HG02870 (cell line): Measurements from ENCODE around the gene C19orf12.
A peak's percentile ranks its signal among the peaks of the same experiment; 100 is the strongest.

Experiments
- ATAC-seq: cut with Tn5 transposase; IDR thresholded peaks from one replicate; pipeline ENCODE4 v1.9.1; 2021; ENCODE audit warnings: mild to moderate bottlenecking, moderate library complexity; ENCODE audit not compliant: unreplicated experiment

The C19orf12 gene

DNA sequence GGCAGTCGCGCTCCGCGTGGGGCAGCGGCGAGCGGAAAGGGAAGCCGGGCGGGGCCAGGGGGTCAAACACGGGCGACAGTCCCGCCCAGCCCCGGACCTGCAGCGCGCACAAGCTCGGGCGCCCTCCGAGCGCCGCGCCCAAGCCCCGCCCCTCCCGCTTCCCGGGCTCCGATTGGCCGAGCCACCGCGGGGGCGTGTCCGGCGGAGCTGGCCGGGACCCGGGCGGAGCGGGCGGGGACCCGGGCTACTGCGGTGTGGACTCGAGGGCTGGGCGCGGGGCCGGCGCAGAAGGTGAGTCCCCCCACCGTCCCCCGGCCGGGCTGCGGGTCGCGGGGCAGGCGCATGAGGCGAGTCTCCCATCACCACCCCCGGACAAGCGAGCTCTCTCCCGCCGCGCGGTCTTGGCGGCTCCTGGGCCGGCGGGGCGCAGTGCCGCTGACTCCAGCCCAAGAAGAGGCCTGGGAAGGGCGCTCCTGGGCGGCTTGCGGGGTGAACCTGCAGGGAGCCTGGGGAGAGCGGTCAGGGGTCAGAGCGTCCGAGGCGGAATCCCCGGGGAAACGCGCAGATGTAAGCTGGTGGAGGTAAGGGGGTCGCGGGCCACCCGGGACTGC, 49.7 kb downstream of the C19orf12 start, which contains the start of gene PLEKHF1:
Gene PLEKHF1, plus strand, starts transcription at position 247 of the 611 bp plus-strand sequence. CDS start 8,379 bp downstream, outside the sequence.
- ATAC-seq, result peak; percentile 83

DNA sequence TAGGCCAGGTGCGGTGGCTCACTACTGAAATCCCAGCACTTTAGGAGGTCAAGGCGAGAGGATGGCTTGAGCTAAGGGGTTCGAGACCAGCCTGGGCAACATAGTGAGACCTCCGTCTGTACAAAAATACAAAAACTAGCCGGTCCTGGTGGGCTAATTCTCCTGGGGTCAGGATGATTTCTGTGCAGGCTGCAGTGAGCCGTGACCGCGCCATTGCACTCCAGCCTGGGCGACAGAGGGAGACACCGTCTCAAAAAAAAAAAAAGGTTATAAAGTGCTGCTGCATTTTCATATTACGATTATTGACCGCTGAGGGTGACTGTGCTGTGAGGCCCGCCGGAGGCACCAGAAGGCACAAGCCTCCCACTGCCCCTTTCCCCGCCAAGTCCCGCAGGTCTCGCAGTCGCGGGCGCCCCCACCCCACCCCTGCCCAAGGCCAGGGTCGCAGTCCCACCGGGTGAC, 50.3 kb downstream of the C19orf12 start:
- peak; percentile 30 for ATAC-seq

DNA sequence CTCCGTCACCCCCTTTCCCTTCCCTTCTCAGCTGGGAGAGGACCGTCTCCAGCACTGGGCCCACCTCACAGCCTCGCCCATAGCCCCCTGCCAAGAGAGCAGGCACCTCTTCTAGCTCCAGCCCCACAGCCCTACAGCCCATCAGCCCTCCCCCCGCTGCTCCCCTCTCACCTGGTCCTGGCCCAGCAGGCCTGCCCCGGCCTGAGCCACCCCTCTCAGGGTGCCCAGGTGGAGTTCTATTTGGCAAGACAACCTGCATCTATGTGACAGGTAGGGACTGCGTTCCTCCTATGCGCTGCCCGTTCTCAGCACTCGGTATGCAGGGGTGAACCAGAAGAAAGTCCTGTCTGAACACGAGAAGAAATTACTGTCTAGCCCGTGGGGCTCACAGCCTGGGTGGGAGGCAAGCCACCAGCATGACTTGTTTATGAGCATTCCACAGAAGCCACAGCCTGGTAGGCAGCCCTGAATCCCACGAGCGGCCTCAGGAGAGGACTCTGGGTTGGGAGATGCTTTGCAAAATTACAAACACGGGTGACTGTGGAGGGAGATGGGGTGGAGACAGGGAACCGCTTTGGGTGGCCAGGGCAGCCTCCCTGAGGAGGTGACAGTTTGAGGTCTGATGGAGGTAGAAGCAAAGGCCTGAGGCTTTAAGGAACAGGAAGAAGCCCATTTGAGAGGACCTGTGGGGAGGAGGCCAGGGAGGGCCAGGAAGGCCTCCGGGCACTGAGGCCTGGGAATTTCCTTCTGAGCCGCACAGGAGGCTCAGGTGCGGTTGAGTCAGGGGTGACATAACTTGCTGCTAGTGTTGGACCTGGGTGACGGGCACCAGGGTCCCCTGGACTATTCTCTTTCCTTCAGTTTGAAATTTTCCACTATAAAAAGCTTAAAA, 51.0 kb downstream of the C19orf12 start:
- ATAC-seq, result no peak

GRCh38 chr19:29662604-29663404, 52.3 kb downstream of the C19orf12 start:
- no peak for ATAC-seq

DNA sequence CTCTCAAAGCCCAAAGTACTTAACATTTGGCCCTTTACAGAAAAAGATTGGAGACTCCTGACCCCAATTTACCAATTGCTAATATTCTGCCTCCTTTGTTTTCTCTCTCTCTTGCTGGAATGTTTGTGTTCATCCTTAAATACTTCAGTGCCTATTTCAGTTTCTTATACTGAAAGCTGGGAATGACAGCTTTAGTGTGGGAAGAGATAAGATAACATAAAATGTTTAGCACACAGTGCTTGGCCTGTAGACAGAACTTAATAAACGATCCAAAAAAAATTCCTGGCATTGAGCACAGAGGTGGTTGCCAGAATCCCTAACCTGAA, 52.8 kb downstream of the C19orf12 start:
- no peak for ATAC-seq

DNA sequence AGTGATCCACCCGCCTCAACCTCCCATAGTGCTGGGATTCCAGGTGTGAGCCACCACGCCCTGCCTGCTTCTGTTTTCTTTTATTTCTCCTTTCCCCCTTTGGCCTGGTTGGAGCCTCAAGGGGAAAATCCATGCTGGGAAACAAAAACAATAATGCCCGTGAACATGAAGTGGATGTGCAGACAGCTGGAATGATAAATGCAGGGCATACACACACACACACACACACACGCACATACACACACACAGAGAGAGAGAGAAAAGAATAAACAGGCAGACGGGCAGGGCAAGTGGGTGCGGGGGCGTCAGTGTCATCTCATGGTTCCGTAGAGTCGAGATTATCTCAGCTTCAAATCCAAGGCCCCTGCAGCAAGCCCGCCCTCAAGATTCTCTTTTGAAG, 54.2 kb downstream of the C19orf12 start:
- no peak for ATAC-seq

DNA sequence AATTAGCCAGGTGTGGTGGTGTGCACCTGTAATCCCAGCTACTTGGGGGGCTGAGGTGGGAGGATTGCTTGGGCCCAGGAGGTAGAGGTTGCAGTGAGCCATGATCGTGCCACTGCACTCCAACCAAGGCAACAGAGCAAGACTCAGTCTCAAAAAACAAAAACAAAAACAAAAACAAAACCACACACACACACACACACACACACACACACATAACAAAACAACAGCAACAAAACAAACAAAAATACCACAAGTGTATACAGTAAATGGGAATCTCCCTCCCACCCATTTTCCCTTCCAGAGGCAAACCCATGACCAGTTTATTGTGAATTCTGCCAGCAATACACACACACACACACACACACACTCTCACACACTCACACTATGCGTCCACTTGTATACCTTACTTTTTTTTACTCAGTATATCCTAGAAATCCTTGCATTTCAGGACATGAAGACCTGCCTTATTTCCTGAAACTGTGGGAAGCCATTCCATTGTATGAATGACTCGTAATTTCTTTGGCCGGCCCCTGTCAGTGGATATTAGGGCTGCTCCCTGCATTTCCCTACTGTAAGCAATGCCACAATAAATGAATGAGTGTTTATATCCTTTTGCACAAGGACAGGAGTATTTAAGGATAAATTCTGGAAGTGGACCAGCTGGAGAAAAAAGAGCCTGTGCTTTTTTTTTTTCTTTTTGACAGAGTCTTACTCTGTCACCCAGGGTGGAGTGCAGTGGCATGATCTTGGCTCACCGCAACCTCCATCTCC, 56.7 kb downstream of the C19orf12 start:
- no peak for ATAC-seq

GRCh38 chr19:29655648-29656335, 59.3 kb downstream of the C19orf12 start:
- ATAC-seq, result no peak

- no peak for ATAC-seq
These were observed 61.7 kb downstream of the C19orf12 start for GRCh38 chr19:29653398-29653797.

DNA sequence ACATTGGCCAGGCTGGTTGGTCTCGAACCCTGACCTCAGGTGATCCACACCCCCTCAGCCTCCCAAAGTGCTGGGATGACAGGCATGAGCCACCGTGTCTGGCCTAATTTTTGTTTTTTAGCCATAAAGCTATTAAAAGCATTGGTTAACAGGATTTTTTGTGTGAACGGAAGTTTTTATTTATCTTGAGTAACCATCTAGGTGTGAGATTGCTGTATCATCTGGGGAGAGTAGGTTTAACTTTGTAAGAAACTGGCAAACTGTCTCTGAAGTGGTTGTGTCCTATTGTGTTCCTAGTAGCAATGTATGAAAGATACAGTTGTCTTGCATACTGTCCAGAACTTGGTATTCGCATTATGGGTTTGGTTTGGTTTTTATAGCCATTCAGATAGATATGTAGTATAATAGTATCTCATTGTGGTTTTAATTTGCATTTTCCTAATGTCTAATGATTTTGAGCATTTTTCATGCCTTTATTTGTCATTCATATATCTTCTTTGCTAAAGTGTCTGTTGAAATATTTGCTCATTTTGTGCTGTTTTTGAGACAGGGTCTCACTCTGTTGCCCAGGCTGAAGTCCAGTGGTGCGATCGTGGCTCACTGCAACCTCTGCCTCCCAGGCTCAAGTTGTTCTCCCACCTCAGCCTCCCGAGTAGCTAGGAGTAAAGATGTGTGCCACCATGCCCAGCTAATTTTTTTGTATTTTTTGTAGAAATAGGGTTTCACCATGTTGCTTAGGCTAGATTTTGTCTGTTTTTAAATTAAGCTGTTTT, 63.3 kb downstream of the C19orf12 start:
- no peak for ATAC-seq

GRCh38 chr19:29650772-29651387, 64.2 kb downstream of the C19orf12 start:
- ATAC-seq, result no peak
